ENCODE results near the gene PABPN1.

PABPN1 gene

DNA sequence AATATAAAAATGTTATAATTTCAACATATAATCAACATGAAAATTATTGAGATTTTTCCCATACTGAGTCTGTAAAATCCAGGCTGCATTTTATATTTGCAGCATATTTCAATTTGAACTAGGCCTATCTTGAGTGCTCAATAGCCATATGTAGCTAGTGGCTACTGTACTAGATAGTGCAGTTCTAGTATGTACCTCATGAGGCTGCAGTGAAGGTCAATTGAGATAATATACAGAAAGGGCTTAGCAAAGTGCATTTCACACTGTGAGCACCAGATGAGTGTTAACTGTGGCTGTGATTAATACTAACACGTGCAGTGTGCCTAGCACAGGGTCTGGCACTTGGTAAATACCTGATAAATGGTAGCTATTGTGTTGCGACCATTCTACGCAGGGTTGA, 36.8 kb downstream of the PABPN1 start:
- DNase-seq (ENCODE audit: low read depth in 2 of 2): no peak

DNA sequence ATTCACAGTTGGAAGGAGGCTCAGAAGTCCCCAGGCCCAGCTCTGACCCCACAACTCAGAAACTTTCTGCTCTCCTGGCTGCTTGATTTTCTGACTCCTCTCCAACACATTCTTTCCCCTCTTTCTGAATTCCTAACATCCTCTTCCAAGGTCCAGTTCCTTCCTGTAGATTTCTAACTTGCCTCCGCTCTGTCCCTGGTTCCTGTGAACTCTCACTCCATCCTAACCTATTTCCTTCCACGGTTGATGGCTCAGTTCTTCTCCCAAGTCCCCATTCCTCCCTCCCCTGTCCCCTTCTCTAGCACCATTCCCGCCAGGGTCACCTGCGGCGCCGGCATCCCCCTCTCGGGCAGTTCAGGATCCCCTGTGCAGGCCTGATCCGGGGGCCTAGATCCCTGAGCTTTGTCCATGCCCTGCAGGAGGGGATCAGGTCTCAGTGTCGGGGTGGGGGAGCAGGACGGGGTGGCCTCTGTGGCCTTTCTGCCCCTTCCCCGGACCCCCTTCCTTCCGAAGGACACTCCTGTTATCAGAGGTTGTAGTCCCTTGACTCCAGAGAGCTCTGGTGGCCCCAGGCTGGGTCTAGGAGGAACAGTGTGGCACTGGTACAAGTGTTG, 37.4 kb downstream of the PABPN1 start:
- no peak for DNase-seq (ENCODE audit: low read depth in 2 of 2)

DNA sequence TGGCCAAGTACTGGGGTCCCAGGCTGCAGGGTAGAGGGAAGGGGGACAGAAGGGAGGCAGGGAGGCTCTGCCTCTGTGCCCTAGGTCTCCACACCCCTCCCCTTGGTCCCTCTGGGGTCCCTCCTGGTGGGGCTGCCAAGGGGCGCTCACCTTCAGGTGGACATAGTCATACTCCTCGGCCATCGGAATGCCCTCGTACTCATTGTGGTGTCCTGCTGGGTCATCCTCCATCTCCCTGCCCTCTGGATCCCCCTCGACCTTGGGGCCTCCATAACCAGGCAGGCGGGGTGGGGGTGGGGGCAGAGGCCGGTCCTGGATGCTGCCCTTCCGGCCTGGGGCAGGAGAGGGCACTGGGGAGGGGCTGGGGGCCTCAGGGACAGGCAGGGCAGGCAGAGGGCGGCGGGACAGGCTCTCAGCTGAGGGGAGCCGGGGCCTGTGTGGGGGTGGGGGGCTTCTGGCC, 37.9 kb downstream of the PABPN1 start:
- no peak for DNase-seq (ENCODE audit: low read depth in 2 of 2)

DNA sequence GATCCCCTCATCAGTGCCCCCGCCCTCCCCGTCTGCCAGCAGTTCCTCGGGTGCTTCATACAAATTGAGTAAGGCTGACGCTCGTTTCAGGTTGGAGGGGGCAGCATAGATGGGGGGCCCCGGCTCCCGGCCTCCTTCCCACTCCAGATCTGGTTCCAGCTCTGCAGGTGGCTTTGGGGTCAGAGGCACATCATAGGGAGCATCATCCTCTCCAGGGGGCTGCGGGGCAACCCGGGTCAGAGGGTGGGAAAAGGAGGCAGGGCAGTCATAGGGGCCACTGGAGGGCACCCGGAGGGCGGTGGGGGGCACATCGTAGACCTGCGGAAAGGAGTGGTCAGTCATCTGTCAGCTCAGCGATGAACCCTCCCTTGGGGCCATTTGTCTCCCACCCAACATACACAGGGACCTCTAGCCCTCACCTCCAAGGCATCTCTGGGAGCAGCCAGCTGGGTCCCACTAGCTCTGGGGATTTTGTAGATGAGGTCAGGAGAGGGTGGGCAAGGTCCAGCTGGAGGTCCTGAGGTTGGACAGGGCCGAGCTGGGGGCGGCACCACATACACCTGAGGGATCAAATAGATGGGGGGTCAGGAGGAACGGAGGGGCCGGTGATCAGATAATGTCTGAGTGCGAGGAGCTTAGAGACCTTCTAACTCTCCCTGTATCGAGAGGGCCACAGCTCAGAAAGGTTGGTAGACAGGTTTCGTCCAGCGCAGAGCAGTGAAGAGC, 38.6 kb downstream of the PABPN1 start:
- no peak for DNase-seq (ENCODE audit: low read depth in 2 of 2)

GRCh38 chr14:23360496-23360895, 39.2 kb downstream of the PABPN1 start:
- DNase-seq (ENCODE audit: low read depth in 2 of 2): no peak

GRCh38 chr14:23361320-23361719, 40.1 kb downstream of the PABPN1 start:
- no peak for DNase-seq (ENCODE audit: low read depth in 2 of 2)

DNA sequence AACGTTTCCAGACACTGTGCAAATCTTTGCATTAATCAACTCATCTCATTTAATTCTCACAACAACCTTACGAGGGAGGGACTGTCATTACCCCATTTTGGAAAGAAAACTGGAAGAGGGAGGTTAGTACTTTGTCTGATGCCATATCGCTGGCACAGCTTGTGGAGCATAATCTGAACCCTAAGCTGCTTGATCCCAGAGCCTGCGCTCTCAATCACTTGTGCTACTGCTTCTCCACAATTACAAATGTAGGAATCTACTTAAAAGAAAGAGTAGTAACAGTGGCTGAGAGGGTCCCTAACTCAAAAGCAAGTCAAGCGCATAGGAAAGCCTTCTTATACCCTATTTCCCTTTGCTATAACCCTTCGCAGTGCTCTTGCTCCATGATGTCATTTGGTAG, 40.5 kb downstream of the PABPN1 start:
- DNase-seq (ENCODE audit: low read depth in 2 of 2): no peak

DNA sequence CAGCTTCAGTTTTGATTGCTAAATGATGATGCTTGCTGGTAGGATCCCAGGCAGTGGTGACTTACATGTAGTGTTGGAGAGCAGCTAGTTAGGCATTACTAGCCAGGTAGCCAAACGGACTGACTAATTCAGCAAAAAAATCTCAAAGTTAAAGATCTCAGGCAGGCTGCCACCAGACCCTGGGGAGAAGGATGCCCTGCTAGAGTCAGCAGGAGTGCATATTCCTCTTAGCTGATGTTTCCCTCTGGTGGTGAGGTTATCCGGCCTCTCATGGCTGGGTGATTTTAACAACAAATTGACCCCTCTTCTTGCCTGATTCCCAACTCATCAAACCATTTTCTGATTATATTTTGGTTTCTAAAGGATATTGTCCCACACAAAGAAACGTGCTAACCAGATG, 40.9 kb downstream of the PABPN1 start:
- DNase-seq (ENCODE audit: low read depth in 2 of 2): no peak

GRCh38 chr14:23364164-23365035, 43.1 kb downstream of the PABPN1 start:
- no peak for DNase-seq (ENCODE audit: low read depth in 2 of 2)

DNA sequence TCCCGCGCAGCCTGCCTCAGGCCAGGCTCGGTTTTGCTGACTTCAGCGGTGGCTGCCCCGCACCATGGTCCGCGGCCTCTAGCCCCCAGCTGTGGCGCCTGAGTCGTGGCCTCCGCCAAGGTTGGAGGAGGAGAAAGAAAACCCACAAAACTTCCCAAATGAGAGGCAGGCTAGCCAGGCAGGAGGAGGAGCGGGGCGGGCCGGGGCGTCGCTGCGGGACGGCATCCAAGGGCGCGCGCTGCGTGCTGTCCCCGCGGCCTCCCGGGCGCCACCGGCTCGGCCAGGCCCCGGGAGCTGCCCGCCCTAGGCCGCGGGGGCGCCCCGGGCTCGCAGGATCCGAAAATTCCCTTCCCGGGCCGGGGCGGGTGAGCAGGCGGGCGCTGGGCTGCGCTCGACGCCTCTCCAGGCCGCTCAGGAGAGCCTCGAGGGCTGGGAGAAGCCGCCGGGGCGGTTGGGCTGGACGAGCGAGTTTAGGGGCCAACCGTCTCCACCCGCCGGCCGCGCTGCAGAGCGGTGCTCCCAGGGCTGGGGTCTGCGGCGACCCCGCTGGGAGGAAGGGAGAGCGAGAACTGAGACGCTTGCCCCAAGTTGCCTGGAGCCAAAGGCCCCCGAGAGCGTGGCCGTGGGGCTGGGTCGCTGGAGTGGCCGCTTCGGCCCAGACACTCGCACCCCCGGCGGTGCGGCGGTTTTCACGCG, 43.9 kb downstream of the PABPN1 start, which contains the start of gene EFS:
Gene EFS (minus strand): TSS at position 137 of the 696 bp plus-strand sequence. CDS start 147 bp downstream, outside the sequence.
- no peak for DNase-seq (ENCODE audit: low read depth in 2 of 2)

DNA sequence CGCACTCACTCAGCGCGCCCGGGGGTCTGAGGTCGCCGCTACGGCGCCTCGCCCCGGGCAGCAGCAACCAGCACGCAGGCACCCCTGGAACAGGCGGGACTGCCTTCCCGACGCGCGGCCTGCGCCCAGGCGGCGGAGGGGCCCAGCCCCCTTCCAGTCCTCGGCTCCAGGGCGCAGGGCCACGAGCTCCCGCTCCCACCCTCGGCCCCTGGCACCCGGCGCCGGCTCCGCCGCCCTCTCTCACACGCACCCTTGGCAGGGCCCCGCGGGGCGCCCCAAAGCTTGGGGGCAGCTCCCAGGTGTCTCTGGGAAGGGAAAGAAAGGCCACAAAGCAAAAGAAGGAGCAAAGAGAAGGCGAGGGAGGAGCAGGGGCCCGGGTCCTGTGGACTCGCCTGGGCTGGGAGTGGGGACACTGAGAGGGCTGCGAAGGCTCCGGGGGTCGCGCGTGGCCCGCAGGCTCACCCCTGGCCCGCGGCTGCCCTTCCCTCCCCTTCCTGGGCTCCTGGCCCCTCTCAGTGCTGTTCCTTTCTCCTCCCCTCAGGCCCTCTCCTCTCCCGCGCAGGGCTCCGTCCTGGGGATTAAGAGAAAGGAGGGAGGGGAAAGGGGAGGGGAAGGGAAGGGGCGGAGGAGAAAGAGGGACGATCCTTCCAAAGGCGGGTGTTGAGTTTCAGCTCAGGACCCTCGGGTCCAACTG, 44.6 kb downstream of the PABPN1 start:
- no peak for DNase-seq (ENCODE audit: low read depth in 2 of 2)

DNA sequence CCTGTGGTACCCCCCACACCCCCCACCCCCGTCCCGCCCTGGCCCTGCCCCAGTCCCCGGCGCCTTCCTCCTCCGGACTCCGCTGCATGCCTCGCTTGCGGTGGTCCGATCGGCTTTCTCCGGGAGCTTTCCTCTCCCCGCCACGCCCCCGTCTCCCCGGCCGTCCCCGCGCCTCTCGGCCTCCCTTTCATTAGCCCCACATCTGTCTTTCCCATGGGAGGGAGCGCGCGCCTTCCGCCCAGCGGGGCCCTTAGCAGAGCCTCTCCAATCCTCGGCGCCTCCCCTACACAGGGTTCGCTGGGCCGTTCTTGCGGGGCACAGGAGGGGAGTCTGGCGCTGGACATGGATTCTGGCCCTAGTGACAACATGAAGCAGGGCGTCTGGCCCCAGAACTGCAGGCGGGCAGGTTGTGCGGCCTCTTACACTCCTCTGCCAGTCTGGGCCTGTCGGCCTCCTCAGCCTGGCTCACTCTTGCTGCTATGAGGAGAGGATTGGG, 45.2 kb downstream of the PABPN1 start:
- DNase-seq (ENCODE audit: low read depth in 2 of 2): no peak

- no peak for DNase-seq (ENCODE audit: low read depth in 2 of 2)
These were observed 49.0 kb downstream of the PABPN1 start for GRCh38 chr14:23370221-23370620.

DNA sequence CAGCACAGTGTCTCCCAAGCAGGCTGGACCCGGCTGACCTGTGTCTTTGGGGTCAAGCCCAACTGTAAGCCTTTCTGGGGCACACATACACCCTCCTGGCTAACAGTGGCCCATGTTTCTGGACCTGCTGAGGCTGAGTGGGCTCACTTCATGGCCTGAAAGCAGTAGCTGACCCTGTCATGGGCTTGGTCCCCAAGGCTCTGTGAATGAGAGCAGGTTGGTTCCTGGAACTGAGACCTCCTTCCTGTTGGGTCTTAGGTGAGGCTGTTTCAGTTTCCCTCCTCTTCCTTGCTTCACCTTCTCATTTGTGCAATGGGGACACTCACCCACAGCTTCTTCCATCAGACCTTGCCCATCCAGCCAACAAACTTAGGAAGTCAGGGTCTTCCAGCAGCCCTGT, 50.6 kb downstream of the PABPN1 start:
- DNase-seq (ENCODE audit: low read depth in 2 of 2): no peak

DNA sequence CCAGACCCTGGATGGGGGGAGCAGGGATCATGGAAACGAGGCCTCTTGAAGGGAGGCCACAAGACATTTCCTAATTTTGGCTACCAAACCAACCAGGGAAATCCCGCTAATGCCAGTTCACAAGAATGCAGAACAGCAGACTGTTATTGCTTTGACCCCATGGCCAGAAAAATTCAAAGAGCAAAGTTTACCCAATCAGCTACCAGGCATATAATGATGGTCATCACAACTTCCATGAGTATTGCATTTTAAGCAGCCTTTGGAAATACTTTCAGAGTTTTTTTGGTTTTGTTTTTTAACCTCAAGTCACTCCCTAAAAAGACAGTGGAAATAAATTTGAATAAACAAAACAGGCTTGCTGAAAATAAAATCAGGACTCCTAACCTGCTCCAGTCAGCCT, 51.3 kb downstream of the PABPN1 start, which contains the start of gene IL25:
Gene IL25 (plus strand): TSS at position 301 of the 400 bp plus-strand sequence.
- DNase-seq (ENCODE audit: low read depth in 2 of 2): no peak

DNA sequence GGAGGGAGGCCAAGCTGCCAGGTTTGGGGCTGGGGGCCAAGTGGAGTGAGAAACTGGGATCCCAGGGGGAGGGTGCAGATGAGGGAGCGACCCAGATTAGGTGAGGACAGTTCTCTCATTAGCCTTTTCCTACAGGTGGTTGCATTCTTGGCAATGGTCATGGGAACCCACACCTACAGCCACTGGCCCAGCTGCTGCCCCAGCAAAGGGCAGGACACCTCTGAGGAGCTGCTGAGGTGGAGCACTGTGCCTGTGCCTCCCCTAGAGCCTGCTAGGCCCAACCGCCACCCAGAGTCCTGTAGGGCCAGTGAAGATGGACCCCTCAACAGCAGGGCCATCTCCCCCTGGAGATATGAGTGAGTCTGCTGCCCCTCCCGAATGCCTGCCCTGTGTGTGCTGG, 51.8 kb downstream of the PABPN1 start:
- no peak for DNase-seq (ENCODE audit: low read depth in 2 of 2)
